Activated CD8-positive, alpha-beta T cell treated with anti-CD3 and anti-CD28 coated beads, Interleukin-2, amount 10 ng/mL, durations not matched to agents 7 days and 5 days (primary cell): ENCODE results near the gene EPB42. TPM values are rescaled to one million over a fixed set of nuclear protein-coding genes. Genes with fewer than 3 reads are reported as not detected.
A peak's percentile ranks its signal among the peaks of the same experiment; 100 is the strongest.

Experiments
- ATAC-seq: fragments of 150-1000 bp; cut with Tn5 transposase; one replicate; pipeline ENCODE4 v1.10.0; 2021; ENCODE audit warnings: moderate library complexity
- CTCF ChIA-PET: fragments of 350-600 bp; sonication (Branson Sonifier 250); formaldehyde crosslinking; loops from one replicate; lab custom pipeline; 2021; ENCODE audit warnings: antibody characterized with exemption; lab: Charles Lee
- POLR2A ChIA-PET: fragments of 350-600 bp; sonication (Branson Sonifier 250); formaldehyde crosslinking; loops from one replicate; lab custom pipeline; 2021; ENCODE audit warnings: antibody characterized with exemption; lab: Charles Lee
- DNase-seq: peaks from one replicate; pipeline ENCODE4 v3.0.0-alpha.2; 2020
- H3K27ac Mint-ChIP-seq: one replicate; pipeline ENCODE4 v1.8.0; 2021; ENCODE audit warnings: mild to moderate bottlenecking, mixed read lengths
- H3K27me3 Mint-ChIP-seq: one replicate; pipeline ENCODE4 v1.8.0; 2021; ENCODE audit warnings: low read depth, mixed read lengths
- H3K36me3 Mint-ChIP-seq: one replicate; pipeline ENCODE4 v1.8.0; 2021; ENCODE audit warnings: low read depth, mixed read lengths
- H3K4me1 Mint-ChIP-seq: one replicate; pipeline ENCODE4 v1.8.0; 2021; ENCODE audit warnings: low read depth, mixed read lengths
- H3K4me3 Mint-ChIP-seq: one replicate; pipeline ENCODE4 v1.8.0; 2021; ENCODE audit warnings: mild to moderate bottlenecking, mixed read lengths
- H3K9me3 Mint-ChIP-seq: one replicate; pipeline ENCODE4 v1.8.0; 2022; ENCODE audit warnings: mixed read lengths; ENCODE audit not compliant: insufficient read depth
- total RNA-seq, 2 experiments: library from RNA; stranded (reverse); gene quantifications; one replicate each; pipeline ENCODE4 v1.2.3, GENCODE V29; 2021

EPB42 gene
- total RNA-seq, 2 experiments from 2014 or later = not detected

- ChIA-PET CTCF (interaction anchor here (0.8 to 2.7 kb wide), 5 partner anchors 10 to 50 kb away, joined by 3 to 26 read pairs (median 4); no protein-coding TSS in a partner anchor), POLR2A (interaction anchor here (0.6 to 1.1 kb wide), 2 partner anchors 15 to 32 kb away, joined by 3 to 4 read pairs; no protein-coding TSS in a partner anchor)
- ATAC-seq (peak; percentile 74), DNase-seq (peak; percentile 57)
- Mint-ChIP-seq H3K4me3 (no peak overlapping the region), H3K4me1 (peaks cover 56% of the 10 kb centered on the region), H3K27ac (no peak overlapping the region), H3K9me3 (no peaks in the 10 kb centered on the region), H3K27me3 (peaks cover 4% of the 10 kb centered on the region), H3K36me3 (peaks cover 6% of the 10 kb centered on the region)
These were observed 32.9 kb upstream of the EPB42 start for GRCh38 chr15:43253431-43254403.

GRCh38 chr15:43251871-43252250 lies 31.0 kb upstream of the EPB42 start:
- H3K4me3 Mint-ChIP-seq = no peak overlapping the region
- H3K27ac Mint-ChIP-seq = peak overlapping the region; percentile 67
- no peaks in the 10 kb centered on the region for H3K9me3 Mint-ChIP-seq
- DNase-seq (no peak), ATAC-seq (no peak)
- peaks cover 4% of the 10 kb centered on the region for H3K27me3 Mint-ChIP-seq
- peaks cover 6% of the 10 kb centered on the region for H3K36me3 Mint-ChIP-seq
- CTCF ChIA-PET = interaction anchor here (1.6 to 2.6 kb wide), 3 partner anchors 26 to 48 kb away, joined by 4 to 18 read pairs (median 7); no protein-coding TSS in a partner anchor
- POLR2A ChIA-PET = no interaction called here
- H3K4me1 Mint-ChIP-seq = peaks cover 62% of the 10 kb centered on the region

- Mint-ChIP-seq H3K9me3 (no peaks in the 10 kb centered on the region), H3K36me3 (peaks cover 6% of the 10 kb centered on the region), H3K27ac (peak overlapping the region; percentile 67), H3K4me3 (no peak overlapping the region), H3K27me3 (peaks cover 5% of the 10 kb centered on the region), H3K4me1 (peaks cover 65% of the 10 kb centered on the region)
- ChIA-PET POLR2A (interaction anchor here (0.9 kb wide), 1 partner anchor 263 kb away, joined by 4 read pairs; no protein-coding TSS in a partner anchor), CTCF (interaction anchor here (1.4 to 2.6 kb wide), 5 partner anchors 17 to 47 kb away, joined by 4 to 18 read pairs (median 7); partner anchors contain the start of gene TGM5)
- ATAC-seq (no peak), DNase-seq (no peak)
These were observed 30.5 kb upstream of the EPB42 start for GRCh38 chr15:43251185-43251870.

GRCh38 chr15:43250785-43251184 lies 30.0 kb upstream of the EPB42 start:
- peaks cover 69% of the 10 kb centered on the region for H3K4me1 Mint-ChIP-seq
- peak overlapping the region; percentile 23 for H3K27ac Mint-ChIP-seq
- H3K36me3 Mint-ChIP-seq = peaks cover 6% of the 10 kb centered on the region
- POLR2A ChIA-PET = interaction anchor here (0.9 kb wide), 1 partner anchor 263 kb away, joined by 4 read pairs; no protein-coding TSS in a partner anchor
- H3K27me3 Mint-ChIP-seq = peaks cover 7% of the 10 kb centered on the region
- no peaks in the 10 kb centered on the region for H3K9me3 Mint-ChIP-seq
- CTCF ChIA-PET = interaction anchor here (1.4 to 2.6 kb wide), 4 partner anchors 17 to 47 kb away, joined by 6 to 18 read pairs (median 7); partner anchors contain the start of gene TGM5
- H3K4me3 Mint-ChIP-seq = no peak overlapping the region
- ATAC-seq (no peak), DNase-seq (no peak)

- Mint-ChIP-seq H3K36me3 (peaks cover 6% of the 10 kb centered on the region), H3K4me1 (peaks cover 69% of the 10 kb centered on the region), H3K9me3 (no peaks in the 10 kb centered on the region), H3K4me3 (peak overlapping the region; percentile 31), H3K27ac (peak overlapping the region; percentile 80), H3K27me3 (peaks cover 6% of the 10 kb centered on the region)
- DNase-seq = peak; percentile 51
- ATAC-seq = peak; percentile 50
- ChIA-PET POLR2A (no interaction called here), CTCF (interaction anchor here (1.4 to 2.6 kb wide), 3 partner anchors 18 to 36 kb away, joined by 6 to 18 read pairs (median 7); partner anchors contain the start of gene TGM5)
These were observed 28.9 kb upstream of the EPB42 start for GRCh38 chr15:43249699-43250203.

- Mint-ChIP-seq H3K4me3 (peak overlapping the region; percentile 31), H3K27me3 (peaks cover 3% of the 10 kb centered on the region), H3K9me3 (no peaks in the 10 kb centered on the region), H3K36me3 (peaks cover 6% of the 10 kb centered on the region), H3K27ac (peak overlapping the region; percentile 80), H3K4me1 (peaks cover 68% of the 10 kb centered on the region)
- ChIA-PET POLR2A (no interaction called here), CTCF (interaction anchor here (1.2 to 2.6 kb wide), 4 partner anchors 10 to 24 kb away, joined by 3 to 18 read pairs (median 6); no protein-coding TSS in a partner anchor)
- no peak for ATAC-seq
- no peak for DNase-seq
These were observed 28.4 kb upstream of the EPB42 start for GRCh38 chr15:43249236-43249635.

- ChIA-PET POLR2A (no interaction called here), CTCF (interaction anchor here (1.0 to 1.7 kb wide), 2 partner anchors 21 kb away, joined by 7 to 8 read pairs; partner anchors contain the start of gene TGM5)
- peaks cover 6% of the 10 kb centered on the region for H3K36me3 Mint-ChIP-seq
- no peaks in the 10 kb centered on the region for H3K9me3 Mint-ChIP-seq
- DNase-seq (no peak), ATAC-seq (no peak)
- H3K27ac Mint-ChIP-seq = no peak overlapping the region
- H3K4me1 Mint-ChIP-seq = peaks cover 49% of the 10 kb centered on the region
- H3K4me3 Mint-ChIP-seq = no peak overlapping the region
- peaks cover 3% of the 10 kb centered on the region for H3K27me3 Mint-ChIP-seq
These were observed 25.5 kb upstream of the EPB42 start for GRCh38 chr15:43246261-43246774.

- ChIA-PET CTCF (interaction anchor here (1.3 to 4.3 kb wide), 3 partner anchors 9 to 41 kb away, joined by 3 to 16 read pairs (median 5); no protein-coding TSS in a partner anchor), POLR2A (no interaction called here)
- Mint-ChIP-seq H3K4me1 (peaks cover 45% of the 10 kb centered on the region), H3K9me3 (no peaks in the 10 kb centered on the region), H3K27ac (no peak overlapping the region), H3K27me3 (peaks cover 3% of the 10 kb centered on the region), H3K36me3 (no peaks in the 10 kb centered on the region), H3K4me3 (no peak overlapping the region)
- no peak for DNase-seq
- ATAC-seq = no peak
These were observed 23.3 kb upstream of the EPB42 start for GRCh38 chr15:43244092-43244491.

GRCh38 chr15:43243020-43243645 lies 22.3 kb upstream of the EPB42 start:
- H3K36me3 Mint-ChIP-seq = no peaks in the 10 kb centered on the region

GRCh38 chr15:43242616-43243015 lies 21.8 kb upstream of the EPB42 start:
- ATAC-seq (no peak), DNase-seq (no peak)
- ChIA-PET CTCF (interaction anchor here (4.3 to 4.6 kb wide), 2 partner anchors 17 to 43 kb away, joined by 16 to 24 read pairs; no protein-coding TSS in a partner anchor), POLR2A (no interaction called here)
- Mint-ChIP-seq H3K9me3 (no peaks in the 10 kb centered on the region), H3K27ac (no peak overlapping the region), H3K27me3 (peaks cover 3% of the 10 kb centered on the region), H3K4me1 (peaks cover 50% of the 10 kb centered on the region), H3K36me3 (no peaks in the 10 kb centered on the region), H3K4me3 (no peak overlapping the region)

More at GRCh38 chr15:43243020-43243645, 22.3 kb upstream of the EPB42 start:
- ATAC-seq = no peak
- DNase-seq = no peak
- Mint-ChIP-seq H3K27me3 (peaks cover 3% of the 10 kb centered on the region), H3K27ac (no peak overlapping the region), H3K9me3 (no peaks in the 10 kb centered on the region), H3K4me1 (peaks cover 45% of the 10 kb centered on the region), H3K4me3 (no peak overlapping the region)
- ChIA-PET CTCF (interaction anchor here (1.3 to 4.6 kb wide), 3 partner anchors 10 to 42 kb away, joined by 3 to 24 read pairs (median 16); no protein-coding TSS in a partner anchor), POLR2A (interaction anchor here (0.5 kb wide), 1 partner anchor 146 kb away, joined by 4 read pairs; no protein-coding TSS in a partner anchor)
